ENCODE data around the gene CBLB. TPM values are rescaled to one million over a fixed set of nuclear protein-coding genes. Genes with fewer than 3 reads are reported as not detected.

CBLB gene
- total RNA-seq: 1 to 10 TPM; 7.6 to 10.0 TPM

GRCh38 chr3:105868742-105869530 lies at the start of gene CBLB:
Gene CBLB, minus strand, starts transcription at chr3:105869012. Its CDS starts 1,435 bp downstream, at chr3:105867577.

All from melanocyte of skin (primary cell).